HepG2 (cell line): ENCODE data around the gene LIPH. TPM values are rescaled to one million over a fixed set of nuclear protein-coding genes. Genes with fewer than 3 reads are reported as not detected.
A peak's percentile ranks its signal among the peaks of the same experiment; 100 is the strongest.

ENCODE experiments used
- ARID4A ChIP-seq: sonication (generic); formaldehyde crosslinking; IDR thresholded peaks from 2 replicates; pipeline ENCODE4 v1.5.0; 2020; ENCODE audit warnings: mild to moderate bottlenecking, missing genetic modification reagents, borderline replicate concordance
- BATF2 ChIP-seq: sonication (generic); formaldehyde crosslinking; IDR thresholded peaks from 2 replicates; pipeline ENCODE4 v1.8.0; 2022; ENCODE audit warnings: mild to moderate bottlenecking, missing genetic modification reagents, moderate library complexity
- KDM5A ChIP-seq: fragments of 200-600 bp; sonication (generic); IDR thresholded peaks from 2 replicates; pipeline ENCODE4 v1.7.0; 2018; ENCODE audit warnings: antibody characterized with exemption, mild to moderate bottlenecking, low read length, borderline replicate concordance
- KMT2B ChIP-seq: IDR thresholded peaks from 2 replicates; pipeline ENCODE4 v1.6.1; 2016; ENCODE audit warnings: missing genetic modification reagents, missing compliant biosample characterization
- MTA1 ChIP-seq: sonication (generic); formaldehyde crosslinking; IDR thresholded peaks from 2 replicates; pipeline ENCODE4 v1.4.0; 2020; ENCODE audit warnings: missing genetic modification reagents, mild to moderate bottlenecking, borderline replicate concordance
- MYC ChIP-seq: sonication (generic); formaldehyde crosslinking; IDR thresholded peaks from 2 replicates; pipeline ENCODE4 v1.9.0; 2021; ENCODE audit warnings: missing genetic modification reagents, borderline replicate concordance
- NRL ChIP-seq: sonication (generic); formaldehyde crosslinking; IDR thresholded peaks from 2 replicates; pipeline ENCODE4 v1.5.0; 2020; ENCODE audit warnings: missing genetic modification reagents, mild to moderate bottlenecking, moderate library complexity, borderline replicate concordance
- SALL1 ChIP-seq: sonication (generic); formaldehyde crosslinking; IDR thresholded peaks from 2 replicates; pipeline ENCODE4 v1.8.0; 2022; ENCODE audit warnings: mild to moderate bottlenecking, missing genetic modification reagents
- THAP8 ChIP-seq: sonication (generic); formaldehyde crosslinking; IDR thresholded peaks from 2 replicates; pipeline ENCODE4 v1.5.1; 2020; ENCODE audit warnings: missing genetic modification reagents, mild to moderate bottlenecking, borderline replicate concordance
- ZBTB43 ChIP-seq: sonication (generic); formaldehyde crosslinking; conservative IDR thresholded peaks from 2 replicates; pipeline ENCODE4 v1.4.0; 2020; ENCODE audit warnings: missing genetic modification reagents
- ZNF235 ChIP-seq: sonication (generic); formaldehyde crosslinking; IDR thresholded peaks from 2 replicates; pipeline ENCODE4 v1.8.1; 2023; ENCODE audit warnings: mild to moderate bottlenecking, missing genetic modification reagents, borderline replicate concordance
- ZNF670 ChIP-seq: sonication (generic); formaldehyde crosslinking; IDR thresholded peaks from 2 replicates; pipeline ENCODE4 v1.8.0; 2022; ENCODE audit warnings: mild to moderate bottlenecking, missing genetic modification reagents, borderline replicate concordance
- ZNF713 ChIP-seq: sonication (generic); formaldehyde crosslinking; IDR thresholded peaks from 2 replicates; pipeline ENCODE4 v1.4.0; 2020; ENCODE audit warnings: mild to moderate bottlenecking, missing genetic modification reagents
- ZNF768 ChIP-seq: sonication (generic); formaldehyde crosslinking; IDR thresholded peaks from 2 replicates; pipeline ENCODE4 v1.4.0; 2020; ENCODE audit warnings: missing genetic modification reagents
- polyA plus RNA-seq, 8 experiments: library from polyadenylated mRNA; depleted of rRNA in 3 of 8; stranded (reverse) in 7 of 8; unstranded in 1 of 8; fragments of >200 nt; fragmentation: Illumina TruSeq in 4 of 8; extraction: Trizol in 4 of 8; gene quantifications; 2 replicates each; pipeline versions ENCODE4 v1.2.1 to v1.2.3, GENCODE V29; 2011 to 2016; ENCODE audit warnings: low read depth in 4 of 8, missing spikeins in 1 of 8, mixed read lengths in 1 of 8; ENCODE audit not compliant: insufficient read depth in 1 of 8
- total RNA-seq, 5 experiments: library from RNA; depleted of rRNA; stranded (reverse); fragments of >200 nt; fragmentation: Illumina TruSeq; extraction: Trizol; gene quantifications; 2 replicates each; pipeline ENCODE4 v1.2.3, GENCODE V29; 2016; ENCODE audit warnings: low read depth in 1 of 5

LIPH gene
- total and polyA plus RNA-seq, 2 of the 13 experiments (the other 11 are each of a cell fraction or from before 2014, with no cell fraction given): 0.09 to 0.34 TPM

- TF ChIP-seq MYC (CRISPR knock-in tag) (peak; percentile 76; the same call in 1 of the 2 replicates), ZBTB43 (CRISPR knock-in tag) (0 out of 2 replicates have a peak, but pooled peaks have one; percentile 29), KDM5A (peak; percentile 79), NRL (CRISPR knock-in tag) (peak; percentile 64; the same call in 1 of the 2 replicates), KMT2B (peak; percentile 95), BATF2 (0 out of 2 replicates have a peak, but pooled peaks have one; percentile 44), ZNF768 (0 out of 2 replicates have a peak, but pooled peaks have one; percentile 16), ARID4A (CRISPR knock-in tag) (peak; percentile 87), MTA1 (CRISPR knock-in tag) (peak; percentile 64; the same call in 1 of the 2 replicates), SALL1 (peak; percentile 66), THAP8 (CRISPR knock-in tag) (no peak; the same call in 1 of the 2 replicates), ZNF670 (CRISPR knock-in tag) (0 out of 2 replicates have a peak, but pooled peaks have one; percentile 10), ZNF235 (CRISPR knock-in tag) (no peak), ZNF713 (no peak)
Observed at GRCh38 chr3:185585859-185586685, 33.7 kb upstream of the LIPH start, which contains the start of gene SENP2 (continued).
